GM21447 (cell line): ENCODE data around the gene DGKD.

Experiments used
- ATAC-seq: cut with Tn5 transposase; IDR thresholded peaks from one replicate; pipeline ENCODE4 v1.9.1; 2021; ENCODE audit not compliant: unreplicated experiment

The DGKD gene

DNA sequence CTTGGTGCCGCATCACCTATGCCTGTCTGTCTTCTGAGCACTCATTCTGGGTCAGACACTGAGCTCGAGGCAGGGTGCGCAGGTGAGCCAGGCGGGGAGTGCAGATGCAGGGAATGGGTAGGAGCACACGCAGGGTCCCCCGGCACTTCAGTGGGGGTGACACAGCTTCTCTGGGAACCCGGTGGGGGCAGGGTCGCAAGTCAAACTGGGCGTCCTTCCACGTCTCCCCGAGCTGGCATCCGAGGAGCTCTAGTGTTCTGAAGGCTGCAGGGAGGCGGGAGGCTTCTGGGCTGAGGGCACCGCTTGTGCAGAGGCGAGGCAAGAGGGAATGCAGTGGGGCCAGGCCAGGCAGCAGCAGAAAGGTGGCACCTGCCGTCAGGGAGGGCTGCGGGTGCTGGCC, 86.0 kb downstream of the DGKD start:
- no peak for ATAC-seq

DNA sequence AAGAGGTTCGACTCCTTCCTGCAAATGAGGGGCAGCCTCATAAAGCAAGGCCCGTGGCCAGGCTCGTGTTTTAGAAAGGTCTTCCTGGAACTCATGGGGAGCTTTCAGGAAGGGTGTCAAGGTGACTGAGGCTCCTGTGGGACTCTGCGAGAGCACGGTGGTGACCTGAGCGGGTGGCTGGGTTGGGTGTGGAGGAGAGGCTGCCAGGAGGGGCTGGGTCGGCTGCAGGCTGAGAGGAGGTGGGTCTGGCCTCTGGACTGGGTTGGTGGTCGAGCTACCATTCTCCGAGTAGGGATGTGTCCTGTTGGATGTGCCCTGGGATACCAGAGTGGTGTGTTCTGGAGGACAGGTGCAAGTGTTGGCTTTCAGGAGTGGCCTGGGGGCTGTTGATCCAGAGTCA, 86.4 kb downstream of the DGKD start:
- ATAC-seq: no peak

DNA sequence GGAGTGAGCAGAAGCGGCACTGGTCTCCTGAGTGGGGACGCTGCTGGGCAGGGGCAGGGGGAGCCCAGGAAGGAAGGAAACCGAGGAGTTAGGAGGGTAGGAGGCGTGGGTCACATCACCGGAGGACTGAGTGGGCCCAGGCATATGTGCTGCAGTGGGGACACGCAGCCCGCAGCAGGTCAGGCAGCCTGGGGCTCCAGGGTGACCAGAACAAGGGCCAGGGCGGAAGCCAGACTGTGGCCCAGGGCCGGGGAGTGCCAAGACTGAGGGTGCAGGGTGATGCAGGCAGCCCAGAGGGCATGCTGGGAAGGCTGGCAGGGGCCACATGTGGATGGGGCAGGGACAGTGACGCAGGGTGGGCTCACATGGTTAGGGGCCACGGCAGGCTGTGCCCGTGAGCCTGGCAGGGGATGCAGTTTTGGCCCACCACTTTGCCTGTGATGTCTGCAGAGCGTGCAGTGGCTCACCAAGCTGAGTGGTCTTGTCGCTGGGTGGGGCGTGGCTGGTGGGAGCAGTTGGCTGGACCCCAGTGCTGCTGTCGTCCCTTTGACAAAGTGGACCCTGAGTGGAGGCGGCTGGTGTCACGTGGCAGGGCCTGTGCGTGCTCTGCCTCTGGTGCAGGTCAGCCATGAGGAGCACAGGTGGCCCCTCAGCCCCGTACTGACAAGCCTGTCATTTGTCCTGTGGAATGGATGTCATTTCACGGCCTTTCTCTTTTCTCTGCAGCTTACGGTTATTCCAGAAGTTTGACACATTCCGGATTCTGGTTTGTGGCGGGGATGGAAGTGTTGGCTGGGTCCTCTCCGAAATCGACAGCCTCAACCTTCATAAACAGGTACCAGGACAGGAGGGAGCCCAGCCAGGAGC, 87.1 kb downstream of the DGKD start:
- no peak for ATAC-seq

DNA sequence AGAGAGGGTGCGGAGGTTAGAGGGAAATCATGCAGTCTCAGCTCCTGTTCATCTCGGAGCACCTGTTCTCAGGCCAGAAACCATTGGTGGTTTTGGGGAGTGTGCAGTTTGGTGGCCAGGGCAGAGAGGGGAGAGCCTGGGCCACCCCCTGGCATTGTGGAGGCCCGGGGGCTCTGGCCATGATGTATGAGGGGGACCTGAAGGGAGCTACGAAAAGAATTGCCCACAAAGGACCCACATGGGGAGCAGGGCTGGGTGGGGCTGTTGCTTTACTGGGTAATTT, 87.7 kb downstream of the DGKD start:
- ATAC-seq: no peak

DNA sequence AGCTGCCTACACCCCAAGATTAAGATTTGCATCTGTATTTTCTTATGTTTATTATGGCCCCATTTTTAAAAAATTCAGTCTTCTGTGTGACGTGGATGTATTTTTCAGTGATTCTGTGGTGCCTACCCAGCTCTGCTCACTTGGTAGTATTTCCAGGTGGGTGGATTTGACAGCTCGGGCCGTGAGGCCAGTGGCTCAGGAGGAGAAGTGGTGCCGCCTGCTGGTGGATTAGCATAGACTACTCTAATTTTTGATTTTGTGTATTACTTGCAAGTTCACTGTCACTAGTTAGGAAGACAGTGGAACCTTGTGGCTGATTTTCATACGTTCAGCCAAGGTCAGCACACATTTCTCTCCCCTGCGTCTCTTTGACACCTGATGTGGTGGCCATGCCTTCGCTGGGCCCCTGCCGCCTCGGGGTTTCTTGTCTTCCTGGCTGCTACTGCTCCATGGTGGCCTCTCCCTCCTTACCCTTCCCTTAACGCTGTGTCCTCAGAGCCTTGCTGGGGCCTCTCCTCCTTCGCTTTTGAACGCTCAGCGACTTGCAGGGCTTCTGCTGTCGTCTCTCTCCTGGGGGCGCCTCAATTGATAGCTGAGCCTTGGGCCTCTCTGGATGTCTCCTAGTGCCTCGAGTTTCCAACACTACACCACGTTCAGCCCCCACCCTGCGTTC, 89.4 kb downstream of the DGKD start:
- ATAC-seq: peak; percentile 60

DNA sequence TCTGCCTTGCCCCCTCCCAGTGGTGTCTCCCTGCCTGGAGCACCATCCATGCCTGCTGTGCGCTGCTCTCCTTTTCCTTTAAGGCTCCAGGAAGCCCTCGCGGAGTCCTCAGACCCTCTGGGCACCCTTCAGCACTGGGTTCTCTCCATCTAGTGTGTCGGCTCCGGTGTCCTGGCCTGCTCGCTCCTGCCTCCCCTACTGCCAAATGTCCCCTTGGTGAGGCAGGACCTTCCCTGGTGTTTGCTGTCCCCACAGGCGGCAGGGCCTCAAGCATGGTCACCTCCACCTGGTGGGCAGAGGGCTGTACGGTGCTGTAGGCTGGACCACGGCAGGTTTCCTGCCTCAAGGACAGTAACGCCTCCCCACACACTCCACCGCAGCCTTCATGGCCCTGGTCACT, 90.2 kb downstream of the DGKD start:
- no peak for ATAC-seq

DNA sequence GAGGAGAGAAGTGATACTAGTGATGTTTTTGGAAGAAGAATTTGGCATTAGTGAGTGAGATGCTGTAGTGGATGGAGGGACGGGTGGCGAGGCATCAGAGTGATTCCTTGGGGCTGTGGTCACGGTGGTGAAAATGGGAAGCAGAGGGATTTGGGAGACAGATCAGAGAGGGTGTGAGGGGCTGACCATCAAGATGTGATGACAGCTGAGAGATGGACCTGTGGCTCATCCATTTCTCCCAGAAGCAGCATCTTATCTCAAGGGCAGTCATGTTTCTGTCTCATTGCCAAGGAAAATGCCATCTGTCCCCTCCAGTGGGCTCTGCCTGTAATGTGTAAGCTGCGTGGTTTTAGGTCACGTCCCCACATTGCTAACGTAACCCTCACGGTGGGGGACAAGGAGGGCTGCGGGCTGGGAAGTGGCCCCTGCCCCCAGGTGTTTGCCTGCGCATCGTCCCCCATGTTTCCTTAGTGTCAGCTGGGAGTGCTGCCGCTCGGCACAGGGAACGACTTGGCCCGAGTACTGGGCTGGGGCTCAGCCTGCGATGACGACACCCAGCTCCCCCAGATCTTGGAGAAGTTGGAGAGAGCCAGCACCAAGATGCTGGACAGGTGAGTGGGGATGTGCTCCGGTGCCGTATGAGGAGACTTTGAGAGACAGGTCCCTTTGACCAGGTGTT, 91.0 kb downstream of the DGKD start:
- no peak for ATAC-seq

DNA sequence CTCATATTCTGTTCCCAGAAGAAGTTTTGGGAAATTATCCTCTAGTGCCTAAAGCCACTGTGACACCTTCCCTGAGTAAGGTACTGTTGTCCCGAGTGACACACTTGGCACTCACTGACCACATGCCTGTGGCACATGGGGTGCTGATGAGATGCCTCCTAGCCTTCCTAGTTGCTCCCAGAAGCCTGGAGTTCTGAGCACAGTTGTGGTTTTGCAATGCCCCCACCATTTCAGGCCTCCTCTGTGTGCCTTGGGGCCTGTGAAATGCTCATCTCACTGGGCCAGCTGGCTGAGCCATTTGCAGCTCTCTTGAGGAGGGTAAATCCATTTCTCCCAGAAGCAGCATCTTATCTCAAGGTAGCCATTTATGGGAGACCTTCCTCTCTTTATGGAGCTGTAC, 91.8 kb downstream of the DGKD start:
- ATAC-seq: no peak

DNA sequence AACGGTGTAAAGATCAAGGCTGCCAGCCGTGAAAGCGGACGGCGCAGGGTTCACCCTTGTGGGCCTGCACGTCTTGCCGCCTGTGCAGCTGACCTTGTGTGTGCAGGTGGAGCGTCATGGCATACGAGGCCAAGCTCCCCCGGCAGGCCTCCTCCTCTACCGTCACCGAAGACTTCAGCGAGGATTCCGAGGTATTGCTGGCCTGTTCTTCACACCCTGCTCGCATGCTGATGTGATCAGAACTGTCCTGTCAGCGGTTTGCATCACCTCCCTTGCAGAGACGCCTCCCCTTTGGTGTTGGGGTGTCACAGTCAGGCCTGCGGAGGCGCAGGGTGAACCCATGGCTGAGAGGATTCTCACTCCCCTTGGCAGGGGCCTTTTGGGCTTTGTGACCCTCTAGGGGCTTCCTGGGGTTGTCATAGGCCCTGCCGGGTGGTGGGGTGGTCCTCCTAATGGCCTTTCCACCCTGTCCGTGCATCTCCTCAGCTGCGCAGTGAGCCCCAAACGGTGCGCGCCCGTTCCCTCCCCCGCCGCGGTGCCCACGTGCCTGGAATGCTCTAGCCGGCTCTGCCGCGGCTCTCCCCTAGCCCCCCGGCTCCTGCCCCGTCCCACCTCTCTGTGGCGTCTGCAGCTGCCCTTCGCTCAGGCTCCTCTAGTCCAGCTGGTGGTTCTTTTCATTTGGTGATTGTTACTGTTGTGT, 92.5 kb downstream of the DGKD start:
- ATAC-seq: no peak

DNA sequence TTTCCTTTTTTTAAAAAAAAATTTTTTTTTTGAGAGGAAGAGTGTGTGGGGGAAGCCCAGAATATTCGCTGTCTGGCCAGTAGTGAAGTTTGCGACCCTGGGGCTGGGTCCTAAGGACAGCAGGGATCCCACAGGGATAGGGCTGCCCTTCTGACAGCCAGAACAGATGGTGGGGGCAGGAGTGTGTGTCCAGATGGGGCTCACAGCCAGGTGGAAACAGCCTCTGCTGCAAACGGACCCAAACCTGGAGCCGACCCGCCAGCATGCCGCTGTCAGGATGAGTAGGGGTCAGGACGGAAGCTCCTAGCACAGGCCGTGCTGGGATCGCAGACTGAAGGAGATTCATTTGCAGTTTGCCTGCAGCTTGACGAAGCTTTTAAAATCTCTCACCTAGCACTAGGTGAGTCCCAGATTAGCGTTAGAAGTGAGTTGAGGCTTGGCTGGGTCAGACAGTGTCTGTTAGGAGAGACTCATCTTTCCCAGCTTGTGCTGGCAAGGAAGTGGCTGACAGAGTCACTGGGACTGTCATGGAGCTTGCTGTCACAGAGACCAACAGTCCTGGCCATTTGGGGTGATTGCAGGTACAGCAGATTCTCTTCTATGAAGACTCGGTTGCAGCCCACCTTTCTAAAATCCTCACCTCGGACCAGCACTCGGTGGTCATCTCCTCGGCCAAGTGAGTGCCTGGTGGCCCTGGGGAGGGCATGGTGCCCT, 93.4 kb downstream of the DGKD start:
- no peak for ATAC-seq

DNA sequence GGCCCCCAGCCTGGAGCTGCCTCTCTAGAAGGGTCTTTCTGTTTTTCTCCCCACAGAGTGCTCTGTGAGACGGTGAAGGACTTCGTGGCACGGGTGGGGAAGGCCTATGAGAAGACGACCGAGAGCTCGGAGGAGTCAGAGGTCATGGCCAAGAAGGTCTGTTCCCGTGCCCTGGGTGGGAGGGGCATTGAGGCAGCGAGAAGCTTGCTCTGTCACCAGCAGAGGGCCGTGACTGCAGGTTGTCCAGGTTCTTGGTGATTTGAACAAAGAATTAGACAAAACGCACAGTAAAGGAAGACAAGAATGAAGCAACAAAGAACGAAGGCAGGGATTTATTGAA, 93.9 kb downstream of the DGKD start:
- ATAC-seq: no peak

DNA sequence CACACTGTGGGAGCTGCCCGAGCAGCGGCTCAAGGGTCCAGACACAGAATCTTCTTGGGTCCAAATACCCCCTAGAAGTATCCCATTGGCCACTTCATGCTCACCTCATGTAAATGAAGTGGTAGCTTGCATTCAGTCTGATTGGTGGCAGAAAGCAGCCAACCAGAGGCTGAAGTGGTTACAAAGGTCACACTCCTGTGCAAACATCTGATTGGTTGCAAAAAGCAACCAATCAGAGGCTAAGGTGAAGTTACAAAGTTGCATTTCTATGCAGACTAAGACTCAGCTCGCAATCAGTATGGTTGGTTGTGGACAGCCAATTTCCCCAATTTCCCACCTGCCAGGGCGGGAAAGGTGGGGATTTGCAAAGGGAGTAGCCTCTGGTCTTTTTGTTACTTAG, 94.3 kb downstream of the DGKD start:
- no peak for ATAC-seq

DNA sequence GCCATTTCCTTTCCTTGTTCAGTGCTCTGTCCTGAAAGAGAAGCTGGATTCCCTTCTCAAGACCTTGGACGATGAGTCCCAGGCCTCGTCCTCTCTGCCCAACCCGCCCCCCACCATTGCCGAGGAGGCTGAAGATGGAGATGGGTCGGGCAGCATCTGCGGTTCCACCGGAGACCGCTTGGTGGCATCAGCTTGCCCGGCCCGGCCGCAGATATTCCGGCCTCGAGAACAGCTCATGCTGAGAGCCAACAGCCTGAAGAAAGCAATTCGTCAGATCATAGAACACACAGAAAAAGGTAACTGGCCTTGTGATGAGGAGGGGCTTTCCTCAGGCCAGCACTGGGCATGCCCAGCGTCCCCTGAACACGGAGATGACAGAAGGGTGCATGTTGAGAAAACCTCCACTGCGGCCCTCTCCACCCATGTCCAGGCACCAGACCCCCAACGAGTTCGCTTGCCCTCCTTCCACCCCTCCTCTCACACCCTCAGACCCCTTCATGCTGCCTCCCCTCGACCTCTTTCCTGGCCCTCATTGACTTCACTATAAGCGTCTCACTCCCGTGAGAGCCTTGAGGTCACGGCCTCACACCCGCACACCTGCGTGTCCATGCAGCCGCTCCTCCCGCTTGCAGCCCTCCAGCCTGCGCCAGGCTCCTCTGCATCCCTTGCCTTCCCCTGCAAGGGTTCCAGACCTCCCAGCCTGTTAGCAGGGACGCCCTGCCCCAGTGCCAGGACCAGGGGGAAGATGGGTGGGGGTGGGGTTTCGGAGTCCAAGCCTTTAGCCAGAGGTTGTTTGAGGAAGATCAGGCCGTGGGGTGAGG, 95.0 kb downstream of the DGKD start:
- ATAC-seq: no peak

DNA sequence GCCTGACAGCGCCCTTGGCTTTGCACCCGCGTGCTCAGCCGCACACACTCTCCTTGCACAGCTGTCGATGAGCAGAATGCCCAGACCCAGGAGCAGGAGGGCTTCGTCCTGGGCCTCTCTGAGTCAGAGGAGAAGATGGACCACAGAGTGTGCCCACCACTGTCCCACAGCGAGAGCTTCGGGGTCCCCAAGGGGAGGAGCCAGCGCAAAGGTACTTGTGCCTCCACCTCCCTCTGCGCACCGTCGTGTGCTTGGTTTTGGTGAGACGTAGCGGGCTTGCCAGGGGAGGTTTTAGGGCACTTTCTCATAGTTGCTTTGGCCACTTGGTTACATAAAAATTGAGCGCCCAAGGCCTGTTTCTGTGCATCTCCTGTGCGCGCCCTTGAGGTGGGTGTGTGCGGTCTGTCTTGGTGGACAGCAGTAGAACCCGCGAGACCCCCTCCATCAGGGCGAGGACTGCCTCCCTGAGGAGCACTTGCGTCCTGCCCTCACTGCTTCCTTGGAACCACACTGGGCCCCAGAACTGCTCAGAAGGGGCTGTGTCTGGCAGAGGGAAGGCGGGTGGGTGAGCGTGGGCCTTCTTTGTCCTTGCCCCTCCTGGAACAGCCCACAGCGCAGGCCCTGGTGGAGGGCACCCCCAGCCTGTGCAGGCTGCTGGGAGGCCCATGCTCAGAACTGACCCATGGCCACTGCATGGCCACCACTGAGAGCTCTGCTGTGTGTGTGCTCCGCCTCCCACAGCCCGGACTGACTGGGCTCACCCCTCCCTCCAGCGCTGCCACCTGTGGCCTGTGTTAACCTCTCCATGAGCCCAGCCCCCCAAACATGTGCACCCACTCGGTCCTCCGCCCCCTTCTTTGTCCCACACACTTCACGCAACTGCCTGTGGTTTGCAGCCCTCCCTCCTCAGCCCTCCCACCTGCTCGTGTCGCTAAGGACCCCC, 95.9 kb downstream of the DGKD start:
- ATAC-seq: no peak

DNA sequence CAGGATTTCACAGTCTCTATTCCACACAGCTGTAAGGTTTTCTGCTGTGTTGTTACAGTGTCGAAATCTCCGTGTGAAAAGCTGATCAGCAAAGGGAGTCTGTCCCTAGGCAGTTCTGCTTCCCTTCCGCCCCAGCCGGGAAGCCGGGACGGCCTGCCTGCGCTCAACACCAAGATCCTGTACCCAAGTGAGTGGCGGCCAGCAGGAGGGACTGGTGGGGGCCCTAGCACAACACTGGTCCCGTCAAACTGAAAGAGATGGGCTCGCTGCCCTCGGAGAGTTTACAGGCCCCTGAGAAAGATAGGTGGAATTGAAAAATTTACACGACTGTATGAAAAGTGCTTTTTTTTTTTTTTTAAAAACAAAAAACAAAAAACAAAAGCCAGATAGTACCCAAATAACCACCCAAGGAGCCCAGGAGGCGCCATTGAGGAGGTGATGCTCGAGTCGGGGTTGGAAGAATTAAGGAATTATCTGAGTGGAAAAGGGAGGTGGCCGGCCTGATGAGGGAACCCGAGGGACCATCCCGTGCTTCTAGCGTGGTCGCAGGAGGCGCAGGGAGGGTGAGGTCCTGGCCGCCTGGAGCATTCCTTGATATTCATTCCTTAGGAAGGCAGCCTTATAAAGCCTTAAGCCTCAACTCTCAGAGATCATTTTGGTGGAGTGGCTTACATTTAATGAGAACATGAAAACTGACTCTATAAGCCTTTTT, 96.7 kb downstream of the DGKD start:
- ATAC-seq: no peak

DNA sequence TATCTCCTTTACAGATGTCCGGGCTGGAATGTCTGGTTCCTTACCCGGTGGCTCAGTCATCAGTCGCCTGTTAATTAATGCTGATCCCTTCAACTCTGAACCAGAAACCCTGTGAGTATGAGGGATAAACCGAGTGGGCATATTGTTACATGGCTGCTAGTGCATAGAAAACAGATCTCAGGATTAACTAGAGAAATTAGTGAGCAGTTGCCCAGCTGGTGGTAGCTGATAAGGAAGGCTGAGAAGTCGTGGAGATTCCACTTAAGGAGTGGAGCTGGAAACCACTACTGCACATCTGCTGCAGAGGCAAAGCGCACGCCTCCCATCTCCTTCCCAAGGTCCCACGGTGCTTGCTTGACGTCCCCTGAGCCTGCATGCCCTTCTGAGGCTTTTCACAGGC, 97.7 kb downstream of the DGKD start:
- ATAC-seq: no peak

DNA sequence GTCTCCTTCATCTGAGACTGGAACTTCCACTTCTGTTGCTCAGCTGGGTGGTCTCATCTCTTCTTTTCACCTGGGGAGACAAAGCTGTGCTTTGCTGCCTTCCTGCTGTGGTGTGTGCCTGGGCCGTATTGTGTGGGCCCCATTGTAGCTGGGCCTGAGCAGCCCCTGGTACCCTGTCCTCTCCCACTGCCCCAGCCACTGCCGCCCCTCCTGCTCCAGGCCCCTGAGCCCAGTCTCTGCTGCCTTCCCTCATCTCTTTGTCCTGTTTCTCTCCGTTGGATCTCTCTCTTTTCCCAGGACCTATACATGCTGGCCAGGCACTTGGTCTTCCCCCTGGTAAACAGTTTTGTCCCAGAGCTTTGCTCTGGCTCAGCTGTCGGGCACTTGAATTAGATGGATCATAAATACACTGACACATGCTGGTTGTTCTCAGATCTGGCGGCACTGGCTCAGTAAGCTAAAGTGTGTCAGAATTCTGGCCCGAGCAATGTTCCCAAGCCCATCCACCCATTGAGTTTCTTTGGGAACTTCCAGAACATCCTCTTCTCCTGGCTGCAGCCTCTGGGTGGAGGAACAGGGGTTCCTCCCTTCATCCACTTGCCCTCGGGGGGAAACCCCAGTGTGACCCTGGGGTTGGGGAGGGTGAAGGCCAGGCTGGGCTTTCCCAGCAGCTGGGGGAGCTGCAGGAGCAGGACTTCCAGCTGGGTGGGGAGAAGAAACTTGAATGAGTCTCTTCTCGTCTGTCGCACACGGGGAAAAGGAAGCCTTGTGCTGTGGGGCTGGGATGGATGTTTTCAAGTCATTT, 99.0 kb downstream of the DGKD start:
- no peak for ATAC-seq

DNA sequence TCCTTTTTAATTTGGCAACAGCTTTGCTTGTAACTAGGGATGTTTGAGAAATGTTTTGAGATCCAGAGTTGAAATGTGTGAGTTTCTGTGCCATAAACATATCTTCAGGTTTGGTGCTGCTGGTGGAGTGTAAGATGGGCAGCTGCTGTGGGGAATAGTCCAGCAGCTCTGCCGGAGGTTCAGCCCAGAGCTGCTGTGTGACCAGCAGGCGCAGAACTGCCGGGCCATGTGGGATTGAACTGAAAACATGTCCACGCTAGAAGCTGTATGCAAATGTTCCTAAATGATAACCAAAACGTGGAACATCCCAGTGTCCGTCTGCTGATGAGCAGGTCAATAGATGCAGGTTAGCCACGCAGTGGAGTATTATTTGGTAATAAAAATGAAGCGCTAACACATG, 99.6 kb downstream of the DGKD start:
- no peak for ATAC-seq
